Endothelial cell (in vitro differentiated cells): ENCODE measurements around the gene NIN. TPM values are rescaled to one million over a fixed set of nuclear protein-coding genes. Genes with fewer than 3 reads are reported as not detected.

Experiments
- DNase-seq: peaks from one replicate; pipeline ENCODE4 v3.0.0; 2021; ENCODE audit warnings: low spot score
- H3K27ac Mint-ChIP-seq: one replicate; pipeline ENCODE4 v1.8.0; 2021; ENCODE audit warnings: mixed read lengths, inconsistent platforms; ENCODE audit not compliant: unreplicated experiment
- H3K27me3 Mint-ChIP-seq: one replicate; pipeline ENCODE4 v1.8.0; 2021; ENCODE audit warnings: mild to moderate bottlenecking, moderate library complexity, mixed read lengths, inconsistent platforms; ENCODE audit not compliant: unreplicated experiment
- H3K36me3 Mint-ChIP-seq: one replicate; pipeline ENCODE4 v1.8.0; 2021; ENCODE audit warnings: mild to moderate bottlenecking, low read depth, mixed read lengths, inconsistent platforms; ENCODE audit not compliant: unreplicated experiment
- H3K4me1 Mint-ChIP-seq: one replicate; pipeline ENCODE4 v1.8.0; 2021; ENCODE audit warnings: mild to moderate bottlenecking, mixed read lengths, inconsistent platforms; ENCODE audit not compliant: unreplicated experiment
- H3K4me3 Mint-ChIP-seq: one replicate; pipeline ENCODE4 v1.8.0; 2021; ENCODE audit warnings: mild to moderate bottlenecking, mixed read lengths, inconsistent platforms; ENCODE audit not compliant: unreplicated experiment
- H3K9me3 Mint-ChIP-seq: one replicate; pipeline ENCODE4 v1.8.0; 2021; ENCODE audit warnings: mixed read lengths, inconsistent platforms; ENCODE audit not compliant: unreplicated experiment
- CTCF ChIP-seq: fragments of 200-600 bp; sonication (generic); IDR thresholded peaks from one replicate; pipeline ENCODE4 v1.5.0; 2021; ENCODE audit warnings: antibody characterized with exemption; ENCODE audit not compliant: unreplicated experiment
- total RNA-seq: library from RNA; stranded (reverse); fragmentation: NEBNext Ultra II Directional; extraction: Animal tissue kit (Norgen Biotek cat#: 25700); gene quantifications from one replicate; pipeline ENCODE4 v1.2.1, GENCODE V29; 2021; ENCODE audit not compliant: unreplicated experiment

Gene NIN
- total RNA-seq, 1 donor from 2014 or later, result 50.0 TPM

GRCh38 chr14:50805396-50805795 is 25.6 kb downstream of the NIN start:
- H3K4me3 Mint-ChIP-seq, result no peak overlapping the region
- TF ChIP-seq CTCF, result no peak
- H3K27me3 Mint-ChIP-seq, result no peaks in the 10 kb centered on the region
- H3K4me1 Mint-ChIP-seq, result peaks cover 3% of the 10 kb centered on the region
- DNase-seq, result no peak
- no peaks in the 10 kb centered on the region for H3K9me3 Mint-ChIP-seq
- no peak overlapping the region for H3K27ac Mint-ChIP-seq
- H3K36me3 Mint-ChIP-seq, result peaks cover 4% of the 10 kb centered on the region

GRCh38 chr14:50804181-50804721 is 26.7 kb downstream of the NIN start:
- peaks cover 3% of the 10 kb centered on the region for H3K4me1 Mint-ChIP-seq
- H3K4me3 Mint-ChIP-seq, result no peak overlapping the region
- no peak overlapping the region for H3K27ac Mint-ChIP-seq
- no peaks in the 10 kb centered on the region for H3K9me3 Mint-ChIP-seq
- TF ChIP-seq CTCF, result no peak
- H3K36me3 Mint-ChIP-seq, result peaks cover 8% of the 10 kb centered on the region
- no peaks in the 10 kb centered on the region for H3K27me3 Mint-ChIP-seq
- DNase-seq, result no peak

- no peaks in the 10 kb centered on the region for H3K9me3 Mint-ChIP-seq
- peaks cover 10% of the 10 kb centered on the region for H3K4me1 Mint-ChIP-seq
- no peak for DNase-seq
- H3K4me3 Mint-ChIP-seq, result no peak overlapping the region
- H3K27me3 Mint-ChIP-seq, result peaks cover 4% of the 10 kb centered on the region
- no peak overlapping the region for H3K27ac Mint-ChIP-seq
- peaks cover 17% of the 10 kb centered on the region for H3K36me3 Mint-ChIP-seq
- TF ChIP-seq CTCF, result no peak
These were observed 29.3 kb downstream of the NIN start for GRCh38 chr14:50801706-50802105.

DNA sequence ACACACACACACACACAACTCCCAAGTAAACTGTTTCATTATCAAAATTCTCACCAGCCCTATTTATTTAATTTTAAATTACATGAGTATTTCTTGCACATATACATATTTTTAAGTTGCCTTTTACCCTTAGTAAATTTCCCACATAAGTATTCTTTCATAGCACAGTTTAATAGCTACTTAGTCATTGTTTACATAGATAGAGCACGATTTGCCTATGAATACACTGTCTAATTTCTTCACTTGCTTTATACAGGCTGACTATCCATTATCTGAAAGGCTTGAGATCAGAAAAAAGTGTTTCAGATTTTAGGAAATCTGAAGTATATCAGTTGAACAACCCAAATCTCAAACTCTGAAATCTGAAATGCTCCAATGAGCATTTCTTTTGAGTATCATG is 30.9 kb downstream of the NIN start:
- TF ChIP-seq CTCF, result no peak
- H3K4me1 Mint-ChIP-seq, result peaks cover 16% of the 10 kb centered on the region
- peaks cover 4% of the 10 kb centered on the region for H3K27me3 Mint-ChIP-seq
- no peaks in the 10 kb centered on the region for H3K9me3 Mint-ChIP-seq
- no peak overlapping the region for H3K4me3 Mint-ChIP-seq
- H3K36me3 Mint-ChIP-seq, result peaks cover 14% of the 10 kb centered on the region
- no peak overlapping the region for H3K27ac Mint-ChIP-seq
- no peak for DNase-seq

- no peak overlapping the region for H3K27ac Mint-ChIP-seq
- DNase-seq, result no peak
- no peak overlapping the region for H3K4me3 Mint-ChIP-seq
These were observed 32.9 kb downstream of the NIN start for GRCh38 chr14:50798048-50798421.

More at GRCh38 chr14:50798048-50798421, 32.9 kb downstream of the NIN start:
- no peaks in the 10 kb centered on the region for H3K9me3 Mint-ChIP-seq
- TF ChIP-seq CTCF, result no peak
- H3K27me3 Mint-ChIP-seq, result peaks cover 4% of the 10 kb centered on the region
- H3K4me1 Mint-ChIP-seq, result peaks cover 16% of the 10 kb centered on the region
- H3K36me3 Mint-ChIP-seq, result peaks cover 12% of the 10 kb centered on the region
